WTC11 (cell line): ENCODE results near the gene ACADVL. TPM values are rescaled to one million over a fixed set of nuclear protein-coding genes. Genes with fewer than 3 reads are reported as not detected.

Source experiments
- ATAC-seq: fragments of 200-7000 bp; cut with Tn5 transposase; 2 replicates; pipeline ENCODE4 v1.10.0; 2021; ENCODE audit warnings: mild to moderate bottlenecking, moderate library complexity
- CTCF ChIA-PET: fragments of 300-600 bp; sonication (Branson Sonifier 250); formaldehyde crosslinking; loops from one replicate; lab custom pipeline; 2021; ENCODE audit warnings: antibody characterized with exemption; lab: Charles Lee
- POLR2A ChIA-PET: fragments of 350-600 bp; sonication (Branson Sonifier 250); formaldehyde crosslinking; loops from one replicate; lab custom pipeline; 2021; ENCODE audit warnings: antibody characterized with exemption; lab: Charles Lee
- DNase-seq: peaks from one replicate; pipeline ENCODE4 v3.0.0; 2021; ENCODE audit warnings: low spot score
- H3K27ac Mint-ChIP-seq: 2 replicates; pipeline ENCODE4 v1.8.0; 2021; ENCODE audit warnings: mixed read lengths
- H3K27me3 Mint-ChIP-seq: 2 replicates; pipeline ENCODE4 v1.8.0; 2021; ENCODE audit warnings: low read depth, mild to moderate bottlenecking, moderate library complexity, mixed read lengths
- H3K36me3 Mint-ChIP-seq: 2 replicates; pipeline ENCODE4 v1.8.0; 2021; ENCODE audit warnings: mixed read lengths
- H3K4me1 Mint-ChIP-seq: 2 replicates; pipeline ENCODE4 v1.8.0; 2022; ENCODE audit warnings: mixed read lengths
- H3K4me3 Mint-ChIP-seq: 2 replicates; pipeline ENCODE4 v1.8.0; 2021; ENCODE audit warnings: mild to moderate bottlenecking, moderate library complexity, mixed read lengths
- H3K9me3 Mint-ChIP-seq: 2 replicates; pipeline ENCODE4 v1.8.0; 2021; ENCODE audit warnings: mixed read lengths
- CBFB ChIP-seq: sonication (generic); formaldehyde crosslinking; IDR thresholded peaks from 2 replicates; pipeline ENCODE4 v1.8.1; 2022; ENCODE audit warnings: mild to moderate bottlenecking, low read depth, missing genetic modification reagents
- CTCF ChIP-seq: fragments of 200-600 bp; IDR thresholded peaks from 2 replicates; pipeline ENCODE4 v1.8.0; 2022; ENCODE audit warnings: antibody characterized with exemption
- ETV6 ChIP-seq: sonication (generic); formaldehyde crosslinking; IDR thresholded peaks from 2 replicates; pipeline ENCODE4 v1.8.1; 2022; ENCODE audit warnings: mild to moderate bottlenecking, missing genetic modification reagents
- HMGA2 ChIP-seq: fragments of 250-450 bp; sonication (Bioruptor Pico); IDR thresholded peaks from 2 replicates; pipeline ENCODE4 v1.4.0; 2021; ENCODE audit warnings: mild to moderate bottlenecking, moderate library complexity
- MLX ChIP-seq: sonication (generic); formaldehyde crosslinking; IDR thresholded peaks from 2 replicates; pipeline ENCODE4 v1.8.1; 2023; ENCODE audit warnings: mild to moderate bottlenecking, missing genetic modification reagents, moderate library complexity
- NFYB ChIP-seq: sonication (generic); formaldehyde crosslinking; conservative IDR thresholded peaks from 2 replicates; pipeline ENCODE4 v1.8.0; 2022; ENCODE audit warnings: low read depth, missing genetic modification reagents
- NR1H2 ChIP-seq: sonication (generic); formaldehyde crosslinking; IDR thresholded peaks from 2 replicates; pipeline ENCODE4 v1.9.0; 2021; ENCODE audit warnings: mild to moderate bottlenecking, moderate library complexity, missing genetic modification reagents
- NR3C1 ChIP-seq: sonication (generic); formaldehyde crosslinking; conservative IDR thresholded peaks from 2 replicates; pipeline ENCODE4 v1.8.1; 2023; ENCODE audit warnings: low read depth, mild to moderate bottlenecking, missing genetic modification reagents
- RELA ChIP-seq: sonication (generic); formaldehyde crosslinking; IDR thresholded peaks from 2 replicates; pipeline ENCODE4 v1.8.1; 2022; ENCODE audit warnings: missing genetic modification reagents, mild to moderate bottlenecking, borderline replicate concordance
- RORB ChIP-seq: fragments of 250-450 bp; sonication (Bioruptor Pico); IDR thresholded peaks from 2 replicates; pipeline ENCODE4 v1.9.0; 2021; ENCODE audit warnings: mild to moderate bottlenecking
- SMAD3 ChIP-seq: sonication (generic); formaldehyde crosslinking; IDR thresholded peaks from 2 replicates; pipeline ENCODE4 v1.8.0; 2022; ENCODE audit warnings: missing genetic modification reagents, mild to moderate bottlenecking, borderline replicate concordance
- SMAD4 ChIP-seq: sonication (generic); formaldehyde crosslinking; IDR thresholded peaks from 2 replicates; pipeline ENCODE4 v1.8.0; 2022; ENCODE audit warnings: mild to moderate bottlenecking, missing genetic modification reagents
- STAT6 ChIP-seq: sonication (generic); formaldehyde crosslinking; conservative IDR thresholded peaks from 2 replicates; pipeline ENCODE4 v1.8.1; 2023; ENCODE audit warnings: mild to moderate bottlenecking, low read depth, missing genetic modification reagents, moderate library complexity
- TEAD1 ChIP-seq: sonication (generic); formaldehyde crosslinking; IDR thresholded peaks from 2 replicates; pipeline ENCODE4 v1.8.0; 2022; ENCODE audit warnings: mild to moderate bottlenecking, missing genetic modification reagents
- USF2 ChIP-seq: sonication (generic); formaldehyde crosslinking; IDR thresholded peaks from 2 replicates; pipeline ENCODE4 v1.8.1; 2023; ENCODE audit warnings: mild to moderate bottlenecking, missing genetic modification reagents, moderate library complexity
- ZMAT4 ChIP-seq: fragments of 250-450 bp; sonication (Bioruptor Pico); IDR thresholded peaks from 2 replicates; pipeline ENCODE4 v1.9.0; 2021; ENCODE audit warnings: mild to moderate bottlenecking
- ZNF232 ChIP-seq: sonication (generic); formaldehyde crosslinking; IDR thresholded peaks from 2 replicates; pipeline ENCODE4 v1.8.0; 2022; ENCODE audit warnings: mild to moderate bottlenecking, missing genetic modification reagents
- ZNF396 ChIP-seq: fragments of 250-450 bp; sonication (Bioruptor Pico); IDR thresholded peaks from 2 replicates; pipeline ENCODE4 v1.8.0; 2021; ENCODE audit warnings: mild to moderate bottlenecking, moderate library complexity, borderline replicate concordance
- ZNF416 ChIP-seq: fragments of 250-450 bp; sonication (Bioruptor Pico); IDR thresholded peaks from 2 replicates; pipeline ENCODE4 v1.9.0; 2021; ENCODE audit warnings: mild to moderate bottlenecking, inconsistent platforms
- ZNF671 ChIP-seq: fragments of 250-450 bp; sonication (Bioruptor Pico); IDR thresholded peaks from 2 replicates; pipeline ENCODE4 v1.8.0; 2021; ENCODE audit warnings: mild to moderate bottlenecking
- total RNA-seq: library from RNA; stranded (reverse); gene quantifications from 3 replicates; pipeline ENCODE4 v1.2.3, GENCODE V29; 2021
- TF ChIP-seq, protein P1 (sequence below): sonication (generic); formaldehyde crosslinking; IDR thresholded peaks from 2 replicates; pipeline ENCODE4 v1.8.1; 2022; ENCODE audit warnings: missing genetic modification reagents, borderline replicate concordance
- TF ChIP-seq, protein P2 (sequence below): sonication (generic); formaldehyde crosslinking; IDR thresholded peaks from 2 replicates; pipeline ENCODE4 v1.8.1; 2022; ENCODE audit warnings: low read depth, mild to moderate bottlenecking, moderate library complexity, missing genetic modification reagents, borderline replicate concordance

Gene ACADVL
- total RNA-seq, 1 experiment from 2014 or later: 236 TPM

GRCh38 chr17:7262192-7262934, 42.6 kb downstream of the ACADVL start, which contains the start of gene CLDN7 (continued):
- TF ChIP-seq STAT6 (CRISPR knock-in tag) (no peak), MLX (CRISPR knock-in tag) (no peak), ZNF416 (CRISPR knock-in tag) (peak; percentile 76; the same call in 1 of the 2 replicates), SMAD3 (CRISPR knock-in tag) (no peak), CTCF (no peak), TEAD1 (CRISPR knock-in tag) (peak; percentile 76), ZMAT4 (CRISPR knock-in tag) (0 out of 2 replicates have a peak, but pooled peaks have one; percentile 33), CBFB (no peak; the same call in 1 of the 2 replicates), ZNF671 (CRISPR knock-in tag) (no peak), HMGA2 (CRISPR knock-in tag) (no peak)
- TF ChIP-seq, protein P1, sequence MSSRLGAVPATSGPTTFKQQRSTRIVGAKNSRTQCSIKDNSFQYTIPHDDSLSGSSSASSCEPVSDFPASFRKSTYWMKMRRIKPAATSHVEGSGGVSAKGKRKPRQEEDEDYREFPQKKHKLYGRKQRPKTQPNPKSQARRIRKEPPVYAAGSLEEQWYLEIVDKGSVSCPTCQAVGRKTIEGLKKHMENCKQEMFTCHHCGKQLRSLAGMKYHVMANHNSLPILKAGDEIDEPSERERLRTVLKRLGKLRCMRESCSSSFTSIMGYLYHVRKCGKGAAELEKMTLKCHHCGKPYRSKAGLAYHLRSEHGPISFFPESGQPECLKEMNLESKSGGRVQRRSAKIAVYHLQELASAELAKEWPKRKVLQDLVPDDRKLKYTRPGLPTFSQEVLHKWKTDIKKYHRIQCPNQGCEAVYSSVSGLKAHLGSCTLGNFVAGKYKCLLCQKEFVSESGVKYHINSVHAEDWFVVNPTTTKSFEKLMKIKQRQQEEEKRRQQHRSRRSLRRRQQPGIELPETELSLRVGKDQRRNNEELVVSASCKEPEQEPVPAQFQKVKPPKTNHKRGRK (CRISPR knock-in tag): no peak
- TF ChIP-seq, all 79 proteins: peak for 19

DNA sequence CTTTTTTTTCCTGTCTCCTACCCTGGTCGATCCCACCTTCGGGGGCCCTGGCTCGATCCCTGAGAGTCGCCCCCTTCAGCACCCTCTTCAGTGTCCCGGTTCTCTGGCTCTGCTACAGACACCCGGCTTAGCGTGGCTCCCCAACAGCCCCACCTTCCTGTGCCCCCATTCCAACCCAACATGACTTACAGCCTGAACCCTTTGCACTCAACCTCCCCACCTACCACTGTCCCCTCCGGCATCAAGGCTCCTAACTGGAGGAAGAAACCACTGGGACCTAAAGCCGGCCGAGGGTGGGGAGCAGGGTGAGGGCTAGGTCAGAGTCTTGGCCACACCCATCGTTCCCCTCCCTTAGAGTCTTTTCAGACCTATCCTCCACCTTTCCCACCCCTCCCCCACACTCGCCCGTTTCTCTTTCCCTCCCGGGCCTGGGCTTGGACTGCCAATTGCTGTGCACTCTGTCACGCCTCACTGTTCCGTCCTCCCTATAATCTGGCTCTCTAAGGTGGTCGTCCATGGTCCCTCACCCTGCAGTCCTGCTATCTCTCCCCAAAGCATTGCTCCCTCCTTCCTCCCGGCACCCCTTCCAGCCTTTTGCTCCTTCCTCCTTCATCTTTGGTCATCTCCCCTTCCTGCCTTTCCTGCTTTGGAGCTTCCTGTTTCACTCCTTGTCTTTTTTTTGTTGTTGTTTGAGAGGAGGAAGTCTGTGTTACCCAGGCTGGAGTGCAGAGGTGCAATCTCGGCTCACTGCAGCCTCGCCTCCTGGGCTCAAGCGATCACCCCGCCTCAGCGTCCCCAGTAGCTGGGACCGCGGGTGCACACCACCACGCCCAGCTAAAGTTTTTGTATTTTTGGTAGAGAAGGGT, 43.4 kb downstream of the ACADVL start:
- Mint-ChIP-seq H3K4me3 (peak overlapping the region; percentile 98), H3K9me3 (no peaks in the 10 kb centered on the region), H3K27ac (peak overlapping the region; percentile 100), H3K36me3 (peaks cover 5% of the 10 kb centered on the region), H3K27me3 (no peaks in the 10 kb centered on the region), H3K4me1 (peaks cover 26% of the 10 kb centered on the region)
- ChIA-PET POLR2A (interaction anchor here (0.6 to 1.3 kb wide), 7 partner anchors 17 to 141 kb away, joined by 3 to 6 read pairs (median 3); partner anchors contain the start of genes ACADVL, DLG4, GABARAP and NEURL4), CTCF (interaction anchor here (0.8 to 4.8 kb wide), 4 partner anchors 18 to 93 kb away, joined by 3 to 23 read pairs (median 6); partner anchors contain the start of gene SLC2A4)
- ATAC-seq (peak; percentile 65), DNase-seq (peak; percentile 93)
- TF ChIP-seq NFYB (no peak), MLX (CRISPR knock-in tag) (no peak), RELA (CRISPR knock-in tag) (no peak), ZNF232 (no peak), USF2 (no peak), NR1H2 (CRISPR knock-in tag) (no peak), TEAD1 (CRISPR knock-in tag) (no peak), ETV6 (peak; percentile 58; the same call in 1 of the 2 replicates), RORB (CRISPR knock-in tag) (no peak), NR3C1 (CRISPR knock-in tag) (no peak), ZNF396 (CRISPR knock-in tag) (no peak), SMAD4 (CRISPR knock-in tag) (no peak)
- TF ChIP-seq, protein P2, sequence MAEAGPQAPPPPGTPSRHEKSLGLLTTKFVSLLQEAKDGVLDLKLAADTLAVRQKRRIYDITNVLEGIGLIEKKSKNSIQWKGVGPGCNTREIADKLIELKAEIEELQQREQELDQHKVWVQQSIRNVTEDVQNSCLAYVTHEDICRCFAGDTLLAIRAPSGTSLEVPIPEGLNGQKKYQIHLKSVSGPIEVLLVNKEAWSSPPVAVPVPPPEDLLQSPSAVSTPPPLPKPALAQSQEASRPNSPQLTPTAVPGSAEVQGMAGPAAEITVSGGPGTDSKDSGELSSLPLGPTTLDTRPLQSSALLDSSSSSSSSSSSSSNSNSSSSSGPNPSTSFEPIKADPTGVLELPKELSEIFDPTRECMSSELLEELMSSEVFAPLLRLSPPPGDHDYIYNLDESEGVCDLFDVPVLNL: no peak
